NCI-H82 (cell line): Measurements from ENCODE around the gene LRRC37A3.
"Not testable (repeated sequence)": the region's sequence is repeated elsewhere in the genome, so short reads cannot be mapped to it uniquely, and the experiment has no call there.

Experiments used
- DNase-seq: peaks from one replicate; lab custom pipeline; 2025; lab: John Stamatoyannopoulos, UW

The LRRC37A3 gene

GRCh38 chr17:64925244-64925643, 6.0 kb upstream of the LRRC37A3 start:
- DNase-seq: not testable (repeated sequence)

GRCh38 chr17:64923051-64923568, 3.8 kb upstream of the LRRC37A3 start:
- DNase-seq: not testable (repeated sequence)

GRCh38 chr17:64920419-64921172, 1.3 kb upstream of the LRRC37A3 start:
- DNase-seq: no peak

- DNase-seq: no peak
Observed at GRCh38 chr17:64920026-64920418, 744 bp upstream of the LRRC37A3 start.

- DNase-seq: peak; percentile 51
Observed at GRCh38 chr17:64918842-64919288, 413 bp downstream of the LRRC37A3 start.

GRCh38 chr17:64917540-64917939, 1.7 kb downstream of the LRRC37A3 start:
- not testable (repeated sequence) for DNase-seq

GRCh38 chr17:64915244-64915643, 4.0 kb downstream of the LRRC37A3 start:
- DNase-seq: not testable (repeated sequence)

- not testable (repeated sequence) for DNase-seq
Observed at GRCh38 chr17:64910191-64910514, 9.1 kb downstream of the LRRC37A3 start.

- not testable (repeated sequence) for DNase-seq
Observed at GRCh38 chr17:64909511-64910190, 9.6 kb downstream of the LRRC37A3 start.

GRCh38 chr17:64904069-64904468, 15.2 kb downstream of the LRRC37A3 start:
- not testable (repeated sequence) for DNase-seq

- not testable (repeated sequence) for DNase-seq
Observed at GRCh38 chr17:64897136-64897535, 22.1 kb downstream of the LRRC37A3 start.

- DNase-seq: not testable (repeated sequence)
Observed at GRCh38 chr17:64874210-64874609, 45.1 kb downstream of the LRRC37A3 start.

- DNase-seq: peak; percentile 67
Observed at GRCh38 chr17:64847504-64848466, 71.5 kb downstream of the LRRC37A3 start.

- DNase-seq: not testable (repeated sequence)
Observed at GRCh38 chr17:64846892-64847291, 72.4 kb downstream of the LRRC37A3 start.

- not testable (repeated sequence) for DNase-seq
Observed at GRCh38 chr17:64843918-64844317, 75.4 kb downstream of the LRRC37A3 start.

- not testable (repeated sequence) for DNase-seq
Observed at GRCh38 chr17:64842900-64843299, 76.4 kb downstream of the LRRC37A3 start.

GRCh38 chr17:64840960-64841359, 78.3 kb downstream of the LRRC37A3 start:
- DNase-seq: not testable (repeated sequence)

- DNase-seq: not testable (repeated sequence)
Observed at GRCh38 chr17:64838513-64838912, 80.8 kb downstream of the LRRC37A3 start.

GRCh38 chr17:64837018-64837761, 82.1 kb downstream of the LRRC37A3 start:
- peak; percentile 85 for DNase-seq

- DNase-seq: peak; percentile 27
Observed at GRCh38 chr17:64836623-64837017, 82.7 kb downstream of the LRRC37A3 start.

- not testable (repeated sequence) for DNase-seq
Observed at GRCh38 chr17:64834060-64834459, 85.2 kb downstream of the LRRC37A3 start.
